Measurements from ENCODE around the gene CATSPERD.
"Not testable (repeated sequence)": the region's sequence is repeated elsewhere in the genome, so short reads cannot be mapped to it uniquely, and the experiment has no call there.

Gene CATSPERD

GRCh38 chr19:5719274-5719960, 1.0 kb upstream of the CATSPERD start:
- Histone ChIP-seq H3K9me3 (no peaks in the 10 kb centered on the region), H3K36me3 (no peaks in the 10 kb centered on the region), H3K27me3 (peaks cover 1% of the 10 kb centered on the region), H3K4me3 (ENCODE audit: low read depth in 1 of 2, low read length in 1 of 2) (peak overlapping the region; percentile 96 to 98), H3K27ac (peak overlapping the region; percentile 91), H3K4me1 (ENCODE audit: control insufficient read depth in 1 of 2, insufficient read depth in 1 of 2, low read depth in 1 of 2, low read length in 1 of 2) (peaks cover 27 to 29% of the 10 kb centered on the region in 2 experiments)
- TF ChIP-seq, protein P1, sequence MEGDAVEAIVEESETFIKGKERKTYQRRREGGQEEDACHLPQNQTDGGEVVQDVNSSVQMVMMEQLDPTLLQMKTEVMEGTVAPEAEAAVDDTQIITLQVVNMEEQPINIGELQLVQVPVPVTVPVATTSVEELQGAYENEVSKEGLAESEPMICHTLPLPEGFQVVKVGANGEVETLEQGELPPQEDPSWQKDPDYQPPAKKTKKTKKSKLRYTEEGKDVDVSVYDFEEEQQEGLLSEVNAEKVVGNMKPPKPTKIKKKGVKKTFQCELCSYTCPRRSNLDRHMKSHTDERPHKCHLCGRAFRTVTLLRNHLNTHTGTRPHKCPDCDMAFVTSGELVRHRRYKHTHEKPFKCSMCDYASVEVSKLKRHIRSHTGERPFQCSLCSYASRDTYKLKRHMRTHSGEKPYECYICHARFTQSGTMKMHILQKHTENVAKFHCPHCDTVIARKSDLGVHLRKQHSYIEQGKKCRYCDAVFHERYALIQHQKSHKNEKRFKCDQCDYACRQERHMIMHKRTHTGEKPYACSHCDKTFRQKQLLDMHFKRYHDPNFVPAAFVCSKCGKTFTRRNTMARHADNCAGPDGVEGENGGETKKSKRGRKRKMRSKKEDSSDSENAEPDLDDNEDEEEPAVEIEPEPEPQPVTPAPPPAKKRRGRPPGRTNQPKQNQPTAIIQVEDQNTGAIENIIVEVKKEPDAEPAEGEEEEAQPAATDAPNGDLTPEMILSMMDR (IDR thresholded peaks at IDR 0.05) = no peak

DNA sequence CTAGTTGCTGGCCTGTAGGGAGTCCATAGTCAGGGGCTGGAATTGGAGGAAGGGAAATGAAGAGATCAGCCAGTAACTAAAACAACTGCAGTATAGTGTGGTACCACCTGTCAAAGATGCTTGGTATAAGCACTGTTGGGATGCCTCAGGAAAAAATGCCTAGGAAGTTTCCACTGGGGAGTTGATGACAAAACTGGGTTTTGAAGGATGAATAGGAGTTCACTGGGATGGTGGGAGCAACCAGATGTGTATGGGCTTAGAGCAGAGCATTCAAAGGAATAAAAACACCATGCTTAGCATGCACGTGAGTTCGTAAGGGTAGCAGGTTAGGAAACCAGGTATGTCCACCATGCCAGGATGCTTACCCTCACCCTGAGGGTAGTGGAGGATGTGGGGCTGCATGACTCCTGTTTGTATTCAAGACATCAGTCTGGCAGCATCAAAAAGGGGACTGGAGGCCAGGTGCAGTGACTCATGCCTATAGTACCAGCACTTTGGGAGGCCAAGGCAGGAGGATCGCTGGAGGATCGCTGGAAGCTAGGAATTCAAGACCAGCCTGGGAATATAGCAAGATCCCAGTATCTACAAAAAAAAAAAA, 7.1 kb downstream of the CATSPERD start:
- TF ChIP-seq, protein P1 (IDR thresholded peaks at IDR 0.05) = no peak
- Histone ChIP-seq H3K27me3 (peaks cover 13% of the 10 kb centered on the region), H3K9me3 (no peaks in the 10 kb centered on the region), H3K36me3 (no peaks in the 10 kb centered on the region), H3K4me1 (ENCODE audit: control insufficient read depth in 1 of 2, insufficient read depth in 1 of 2, low read depth in 1 of 2, low read length in 1 of 2) (no peaks in the 10 kb centered on the region), H3K27ac (no peak overlapping the region), H3K4me3 (ENCODE audit: low read depth in 1 of 2, low read length in 1 of 2) (no peak overlapping the region)

DNA sequence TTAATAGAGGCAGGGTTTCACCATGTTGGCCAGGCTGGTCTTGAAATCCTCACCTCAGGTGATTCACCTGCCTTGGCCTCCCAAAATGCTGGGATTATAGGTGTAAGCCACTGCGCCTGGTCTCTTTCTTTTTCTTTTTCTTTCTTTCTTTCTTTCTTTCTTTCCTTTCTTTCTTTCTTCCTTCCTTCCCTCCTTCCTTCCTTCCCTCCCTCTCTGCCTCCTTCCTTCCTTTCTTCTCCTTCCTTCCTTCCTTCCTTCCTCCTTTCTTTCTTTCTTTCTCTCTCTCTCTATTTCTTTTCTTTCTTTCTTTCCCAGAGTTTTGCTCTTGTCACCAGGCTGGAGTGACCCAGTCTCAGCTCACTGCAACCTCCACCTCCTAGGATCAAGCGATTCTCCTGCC, 12.7 kb downstream of the CATSPERD start:
- H3K9me3 ChIP-seq; H3K27me3 ChIP-seq; H3K4me3 ChIP-seq (ENCODE audit: low read depth in 1 of 2, low read length in 1 of 2); H3K4me1 ChIP-seq (ENCODE audit: control insufficient read depth in 1 of 2, insufficient read depth in 1 of 2, low read depth in 1 of 2, low read length in 1 of 2); H3K36me3 ChIP-seq; H3K27ac ChIP-seq: not testable (repeated sequence)

DNA sequence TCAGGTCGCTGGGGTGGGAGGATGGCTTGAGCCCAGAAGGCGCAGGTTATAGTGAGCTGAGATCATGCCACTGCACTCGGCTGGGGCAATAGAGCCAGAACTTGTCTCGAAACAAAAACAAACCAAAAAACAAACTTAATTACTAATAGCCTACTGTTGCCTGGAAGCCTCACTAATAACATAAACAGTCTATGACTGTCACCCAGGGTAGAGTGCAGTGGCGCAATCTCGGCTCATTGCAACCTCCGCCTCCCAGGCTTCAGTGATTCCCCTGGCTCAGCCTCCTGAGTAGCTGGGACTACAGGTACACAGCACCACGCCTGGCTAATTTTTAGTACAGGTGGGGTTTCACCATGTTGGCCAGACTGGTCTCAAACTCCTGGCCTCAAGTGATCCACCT, 18.0 kb downstream of the CATSPERD start:
- Histone ChIP-seq H3K4me3 (ENCODE audit: low read depth in 1 of 2, low read length in 1 of 2) (no peak overlapping the region), H3K36me3 (no peaks in the 10 kb centered on the region), H3K27ac (no peak overlapping the region), H3K9me3 (no peaks in the 10 kb centered on the region), H3K27me3 (no peaks in the 10 kb centered on the region), H3K4me1 (ENCODE audit: control insufficient read depth in 1 of 2, insufficient read depth in 1 of 2, low read depth in 1 of 2, low read length in 1 of 2) (no peaks in the 10 kb centered on the region)
- TF ChIP-seq, protein P1 (IDR thresholded peaks at IDR 0.05) = no peak

DNA sequence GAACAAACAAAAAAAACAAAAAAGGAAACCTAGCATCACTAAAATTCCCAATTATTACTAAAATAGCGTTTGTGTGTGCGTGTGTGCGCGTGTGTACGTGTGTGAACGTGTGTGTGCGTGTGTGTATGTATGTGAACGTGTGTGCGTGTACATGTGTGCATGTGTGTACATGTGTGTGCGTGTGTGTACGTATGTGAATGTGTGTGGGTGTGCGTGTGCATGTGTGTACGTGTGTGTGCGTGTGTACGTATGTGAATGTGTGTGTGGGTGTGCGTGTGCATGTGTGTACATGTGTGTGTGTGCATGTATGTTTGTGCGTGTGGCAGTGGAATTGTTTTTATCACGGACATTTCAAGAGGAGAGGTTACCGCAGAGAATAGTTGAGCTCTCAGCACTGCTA, 21.6 kb downstream of the CATSPERD start:
- H3K36me3 ChIP-seq = no peaks in the 10 kb centered on the region
- H3K27me3 ChIP-seq = peaks cover 6% of the 10 kb centered on the region
- H3K4me1 ChIP-seq (ENCODE audit: control insufficient read depth in 1 of 2, insufficient read depth in 1 of 2, low read depth in 1 of 2, low read length in 1 of 2) = no peaks in the 10 kb centered on the region
- H3K27ac ChIP-seq = no peak overlapping the region
- TF ChIP-seq, protein P1 (IDR thresholded peaks at IDR 0.05) = no peak
- H3K9me3 ChIP-seq = no peaks in the 10 kb centered on the region
- H3K4me3 ChIP-seq (ENCODE audit: low read depth in 1 of 2, low read length in 1 of 2) = no peak overlapping the region

GRCh38 chr19:5743630-5744029, 23.2 kb downstream of the CATSPERD start:
- Histone ChIP-seq H3K9me3 (no peaks in the 10 kb centered on the region), H3K27me3 (peaks cover 6% of the 10 kb centered on the region), H3K4me1 (ENCODE audit: control insufficient read depth in 1 of 2, insufficient read depth in 1 of 2, low read depth in 1 of 2, low read length in 1 of 2) (no peaks in the 10 kb centered on the region), H3K27ac (no peak overlapping the region), H3K4me3 (ENCODE audit: low read depth in 1 of 2, low read length in 1 of 2) (no peak overlapping the region), H3K36me3 (no peaks in the 10 kb centered on the region)
- TF ChIP-seq, protein P1 (IDR thresholded peaks at IDR 0.05) = no peak

GRCh38 chr19:5744999-5745398, 24.6 kb downstream of the CATSPERD start:
- not testable (repeated sequence) for H3K4me1 ChIP-seq (ENCODE audit: control insufficient read depth in 1 of 2, insufficient read depth in 1 of 2, low read depth in 1 of 2, low read length in 1 of 2); H3K27me3 ChIP-seq; H3K9me3 ChIP-seq; H3K27ac ChIP-seq; H3K4me3 ChIP-seq (ENCODE audit: low read depth in 1 of 2, low read length in 1 of 2); H3K36me3 ChIP-seq

GRCh38 chr19:5748920-5749319, 28.5 kb downstream of the CATSPERD start:
- not testable (repeated sequence) for H3K4me3 ChIP-seq (ENCODE audit: low read depth in 1 of 2, low read length in 1 of 2); H3K4me1 ChIP-seq (ENCODE audit: control insufficient read depth in 1 of 2, insufficient read depth in 1 of 2, low read depth in 1 of 2, low read length in 1 of 2); H3K27me3 ChIP-seq; H3K9me3 ChIP-seq; H3K36me3 ChIP-seq; H3K27ac ChIP-seq

All from neutrophil (primary cell).